Right lobe of liver (tissue), 4 donors: Measurements from ENCODE around the gene SHLD1.

Experiments used
- POLR2A ChIP-seq: fragments of 450-650 bp; IDR thresholded peaks from one replicate; pipeline ENCODE4 v1.6.1; 2017; ENCODE audit warnings: antibody characterized with exemption, mild to moderate bottlenecking
- TF ChIP-seq, protein P1 (sequence below), 4 donors: fragments of 200-600 bp in 3 of 4; fragments of 450-650 bp in 1 of 4; IDR thresholded peaks; one replicate each; pipeline versions ENCODE4 v1.5.1 to v1.8.0; 2016 to 2022; ENCODE audit warnings: antibody characterized with exemption in 4 of 4, mild to moderate bottlenecking in 2 of 4
- donor health status: DM: no; HTN: no; CAD: no.
- donor health status: DM: no; HTN: no; CAD: no.
- donor health status: DM: no; HTN: yes; CAD: no.

- TF ChIP-seq POLR2A = no peak
- TF ChIP-seq, protein P1, sequence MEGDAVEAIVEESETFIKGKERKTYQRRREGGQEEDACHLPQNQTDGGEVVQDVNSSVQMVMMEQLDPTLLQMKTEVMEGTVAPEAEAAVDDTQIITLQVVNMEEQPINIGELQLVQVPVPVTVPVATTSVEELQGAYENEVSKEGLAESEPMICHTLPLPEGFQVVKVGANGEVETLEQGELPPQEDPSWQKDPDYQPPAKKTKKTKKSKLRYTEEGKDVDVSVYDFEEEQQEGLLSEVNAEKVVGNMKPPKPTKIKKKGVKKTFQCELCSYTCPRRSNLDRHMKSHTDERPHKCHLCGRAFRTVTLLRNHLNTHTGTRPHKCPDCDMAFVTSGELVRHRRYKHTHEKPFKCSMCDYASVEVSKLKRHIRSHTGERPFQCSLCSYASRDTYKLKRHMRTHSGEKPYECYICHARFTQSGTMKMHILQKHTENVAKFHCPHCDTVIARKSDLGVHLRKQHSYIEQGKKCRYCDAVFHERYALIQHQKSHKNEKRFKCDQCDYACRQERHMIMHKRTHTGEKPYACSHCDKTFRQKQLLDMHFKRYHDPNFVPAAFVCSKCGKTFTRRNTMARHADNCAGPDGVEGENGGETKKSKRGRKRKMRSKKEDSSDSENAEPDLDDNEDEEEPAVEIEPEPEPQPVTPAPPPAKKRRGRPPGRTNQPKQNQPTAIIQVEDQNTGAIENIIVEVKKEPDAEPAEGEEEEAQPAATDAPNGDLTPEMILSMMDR (IDR thresholded peaks at IDR 0.05) = no peak
Observed at GRCh38 chr20:5825130-5825719, 75.0 kb downstream of the SHLD1 start.
